Astrocyte (in vitro differentiated cells and primary cell): Measurements from ENCODE around the gene MMS19. TPM values are rescaled to one million over a fixed set of nuclear protein-coding genes. Genes with fewer than 3 reads are reported as not detected.

Source experiments
- DNase-seq: peaks from one replicate; pipeline ENCODE4 v3.0.0-alpha.2; 2010; ENCODE audit warnings: low read depth
- FAIRE-seq: peaks from 2 replicates; lab custom pipeline; 2011; peaks lifted over from hg19 to GRCh38; lab: Jason Lieb, UNC
- H2AFZ ChIP-seq: 2 replicates; pipeline ENCODE4 v1.6.0; 2012; ENCODE audit warnings: low read depth, low read length, inconsistent platforms
- H3K27ac ChIP-seq: 2 replicates; pipeline ENCODE4 v1.5.1; 2011; ENCODE audit warnings: low read depth, low read length, inconsistent platforms
- H3K27me3 ChIP-seq: 2 replicates; pipeline ENCODE4 v1.6.0; 2011; ENCODE audit warnings: low read length, inconsistent platforms; ENCODE audit not compliant: insufficient read depth
- H3K36me3 ChIP-seq: 2 replicates; pipeline ENCODE4 v1.5.1; 2011; ENCODE audit warnings: low read length, inconsistent platforms; ENCODE audit not compliant: insufficient read depth
- H3K4me1 ChIP-seq: 2 replicates; pipeline ENCODE4 v1.5.1; 2011; ENCODE audit warnings: low read length, inconsistent platforms; ENCODE audit not compliant: insufficient read depth
- H3K4me2 ChIP-seq: 2 replicates; pipeline ENCODE4 v1.6.0; 2012; ENCODE audit warnings: low read length, inconsistent platforms
- H3K4me3 ChIP-seq: 2 replicates; pipeline ENCODE4 v1.5.1; 2011; ENCODE audit warnings: low read depth, mild to moderate bottlenecking, low read length, inconsistent platforms; ENCODE audit not compliant: insufficient read depth
- H3K79me2 ChIP-seq: 2 replicates; pipeline ENCODE4 v1.6.0; 2012; ENCODE audit warnings: mild to moderate bottlenecking, low read length, inconsistent platforms; ENCODE audit not compliant: insufficient read depth
- H3K9ac ChIP-seq: 2 replicates; pipeline ENCODE4 v1.6.0; 2012; ENCODE audit warnings: mild to moderate bottlenecking, low read length, inconsistent platforms
- H3K9me3 ChIP-seq: 2 replicates; pipeline ENCODE4 v1.5.1; 2012; ENCODE audit warnings: low read depth, mild to moderate bottlenecking, low read length, inconsistent platforms; ENCODE audit not compliant: insufficient read depth
- H4K20me1 ChIP-seq: 2 replicates; pipeline ENCODE4 v1.6.0; 2012; ENCODE audit warnings: low read length, inconsistent platforms; ENCODE audit not compliant: insufficient read depth
- H3K27ac Mint-ChIP-seq: one replicate; pipeline ENCODE4 v1.8.0; 2021; ENCODE audit warnings: mild to moderate bottlenecking, mixed read lengths; ENCODE audit not compliant: unreplicated experiment
- H3K27me3 Mint-ChIP-seq: one replicate; pipeline ENCODE4 v1.8.0; 2021; ENCODE audit warnings: low read depth, mixed read lengths; ENCODE audit not compliant: unreplicated experiment
- H3K36me3 Mint-ChIP-seq: one replicate; pipeline ENCODE4 v1.8.0; 2021; ENCODE audit warnings: low read depth, mixed read lengths; ENCODE audit not compliant: unreplicated experiment
- H3K4me1 Mint-ChIP-seq: one replicate; pipeline ENCODE4 v1.8.0; 2021; ENCODE audit warnings: low read depth, mixed read lengths; ENCODE audit not compliant: unreplicated experiment
- H3K4me3 Mint-ChIP-seq: one replicate; pipeline ENCODE4 v1.8.0; 2021; ENCODE audit warnings: mild to moderate bottlenecking, moderate library complexity, mixed read lengths; ENCODE audit not compliant: unreplicated experiment
- H3K9me3 Mint-ChIP-seq: one replicate; pipeline ENCODE4 v1.8.0; 2021; ENCODE audit warnings: mild to moderate bottlenecking, mixed read lengths; ENCODE audit not compliant: unreplicated experiment
- EZH2 ChIP-seq: IDR thresholded peaks from 2 replicates; pipeline ENCODE4 v1.6.1; 2012; ENCODE audit warnings: mild to moderate bottlenecking, low read length, inconsistent platforms; ENCODE audit not compliant: insufficient read depth
- total RNA-seq: library from RNA; stranded (reverse); gene quantifications from 2 replicates; pipeline ENCODE4 v1.2.1, GENCODE V29; 2021
- TF ChIP-seq, protein P1 (sequence below): IDR thresholded peaks from 2 replicates; pipeline ENCODE4 v1.5.1; 2011; ENCODE audit warnings: low read depth, mild to moderate bottlenecking, inconsistent platforms, low read length, moderate library complexity; ENCODE audit not compliant: insufficient read depth

Gene MMS19
- total RNA-seq, 1 donor from 2014 or later = 84.4 TPM

DNA sequence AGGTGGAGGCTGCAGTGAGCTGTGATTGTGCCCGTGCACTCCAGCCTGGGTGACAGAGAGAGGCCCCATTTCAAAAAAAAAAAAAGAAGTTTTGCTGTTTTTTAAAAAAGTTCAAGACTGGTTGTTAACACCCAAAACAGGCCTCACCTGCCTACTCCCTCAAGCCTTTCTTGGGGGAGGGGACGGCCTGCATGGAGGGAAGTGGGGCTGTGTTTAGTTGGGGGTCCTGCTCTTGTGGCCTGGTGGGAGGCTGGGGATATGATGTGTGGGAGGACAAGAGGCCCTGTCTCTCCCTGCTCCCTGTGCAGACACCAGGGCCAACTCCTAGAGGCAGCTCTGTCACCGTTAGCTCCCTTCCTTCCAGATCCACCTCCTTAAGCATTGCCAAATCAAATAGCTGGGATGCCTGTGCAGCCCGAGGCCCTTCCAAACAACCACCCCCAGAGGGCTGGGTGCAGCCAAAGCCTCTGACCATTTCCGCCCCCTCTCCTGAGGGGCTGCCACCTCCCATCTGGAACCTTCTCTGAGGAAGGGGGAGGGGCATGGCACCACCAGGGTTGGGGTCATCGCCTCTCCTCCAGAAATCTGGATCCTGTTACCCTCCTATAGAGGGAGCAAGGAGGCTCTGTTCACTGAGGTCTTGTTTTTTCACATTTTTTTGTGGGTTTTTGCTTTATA, 41.4 kb upstream of the MMS19 start:
- no peaks in the 10 kb centered on the region for H3K36me3 ChIP-seq
- Mint-ChIP-seq H3K4me3 (peak overlapping the region; percentile 67), H3K27ac (peak overlapping the region; percentile 97), H3K27me3 (no peaks in the 10 kb centered on the region), H3K36me3 (no peaks in the 10 kb centered on the region), H3K4me1 (peaks cover 62% of the 10 kb centered on the region), H3K9me3 (peaks cover 1% of the 10 kb centered on the region)
- TF ChIP-seq, protein P1, sequence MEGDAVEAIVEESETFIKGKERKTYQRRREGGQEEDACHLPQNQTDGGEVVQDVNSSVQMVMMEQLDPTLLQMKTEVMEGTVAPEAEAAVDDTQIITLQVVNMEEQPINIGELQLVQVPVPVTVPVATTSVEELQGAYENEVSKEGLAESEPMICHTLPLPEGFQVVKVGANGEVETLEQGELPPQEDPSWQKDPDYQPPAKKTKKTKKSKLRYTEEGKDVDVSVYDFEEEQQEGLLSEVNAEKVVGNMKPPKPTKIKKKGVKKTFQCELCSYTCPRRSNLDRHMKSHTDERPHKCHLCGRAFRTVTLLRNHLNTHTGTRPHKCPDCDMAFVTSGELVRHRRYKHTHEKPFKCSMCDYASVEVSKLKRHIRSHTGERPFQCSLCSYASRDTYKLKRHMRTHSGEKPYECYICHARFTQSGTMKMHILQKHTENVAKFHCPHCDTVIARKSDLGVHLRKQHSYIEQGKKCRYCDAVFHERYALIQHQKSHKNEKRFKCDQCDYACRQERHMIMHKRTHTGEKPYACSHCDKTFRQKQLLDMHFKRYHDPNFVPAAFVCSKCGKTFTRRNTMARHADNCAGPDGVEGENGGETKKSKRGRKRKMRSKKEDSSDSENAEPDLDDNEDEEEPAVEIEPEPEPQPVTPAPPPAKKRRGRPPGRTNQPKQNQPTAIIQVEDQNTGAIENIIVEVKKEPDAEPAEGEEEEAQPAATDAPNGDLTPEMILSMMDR = peak; percentile 18
- TF ChIP-seq EZH2 = no peak
- peak overlapping the region; percentile 99 for H3K27ac ChIP-seq
- H3K4me3 ChIP-seq = no peak overlapping the region
- H3K4me2 ChIP-seq = peak overlapping the region; percentile 54
- H3K9ac ChIP-seq = peak overlapping the region; percentile 65
- peaks cover 41% of the 10 kb centered on the region for H3K79me2 ChIP-seq
- no peaks in the 10 kb centered on the region for H4K20me1 ChIP-seq
- no peak overlapping the region for H2AFZ ChIP-seq
- H3K4me1 ChIP-seq = peaks cover 59% of the 10 kb centered on the region
- peak; percentile 85 for DNase-seq
- no peak for FAIRE-seq
- H3K27me3 ChIP-seq = no peaks in the 10 kb centered on the region
- H3K9me3 ChIP-seq = no peaks in the 10 kb centered on the region

DNA sequence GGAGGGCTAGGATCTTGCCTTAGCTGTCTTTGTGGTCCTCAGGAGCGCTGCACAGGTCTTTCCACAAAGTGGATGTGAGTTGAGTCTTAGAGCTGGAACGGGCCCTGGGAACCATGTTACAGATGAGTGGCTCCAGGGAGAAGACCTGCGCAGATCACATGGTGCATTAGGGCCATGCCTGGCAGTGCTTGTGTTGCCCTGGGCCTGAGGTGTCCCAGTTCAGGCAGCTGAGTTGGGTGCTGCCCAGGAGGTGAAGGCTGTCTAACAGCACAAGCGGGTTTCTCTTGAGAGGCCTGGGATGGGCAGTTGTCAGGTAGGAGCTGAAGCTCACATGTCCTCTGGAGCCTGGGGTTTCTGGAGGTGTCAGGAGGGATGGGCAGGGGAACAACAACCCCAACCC, 40.6 kb upstream of the MMS19 start:
- TF ChIP-seq, protein P1 = no peak
- TF ChIP-seq EZH2 = no peak
- Histone ChIP-seq H3K4me3 (no peak overlapping the region), H4K20me1 (no peaks in the 10 kb centered on the region), H3K27ac (peak overlapping the region; percentile 99), H3K9me3 (no peaks in the 10 kb centered on the region), H3K9ac (peak overlapping the region; percentile 65), H2AFZ (no peak overlapping the region), H3K4me2 (peak overlapping the region; percentile 14), H3K36me3 (no peaks in the 10 kb centered on the region), H3K79me2 (peaks cover 40% of the 10 kb centered on the region), H3K4me1 (peaks cover 57% of the 10 kb centered on the region), H3K27me3 (no peaks in the 10 kb centered on the region)
- Mint-ChIP-seq H3K36me3 (no peaks in the 10 kb centered on the region), H3K4me3 (peak overlapping the region; percentile 43), H3K4me1 (peaks cover 66% of the 10 kb centered on the region), H3K27me3 (no peaks in the 10 kb centered on the region), H3K9me3 (peaks cover 1% of the 10 kb centered on the region), H3K27ac (peak overlapping the region; percentile 98)
- FAIRE-seq (no peak), DNase-seq (no peak)

DNA sequence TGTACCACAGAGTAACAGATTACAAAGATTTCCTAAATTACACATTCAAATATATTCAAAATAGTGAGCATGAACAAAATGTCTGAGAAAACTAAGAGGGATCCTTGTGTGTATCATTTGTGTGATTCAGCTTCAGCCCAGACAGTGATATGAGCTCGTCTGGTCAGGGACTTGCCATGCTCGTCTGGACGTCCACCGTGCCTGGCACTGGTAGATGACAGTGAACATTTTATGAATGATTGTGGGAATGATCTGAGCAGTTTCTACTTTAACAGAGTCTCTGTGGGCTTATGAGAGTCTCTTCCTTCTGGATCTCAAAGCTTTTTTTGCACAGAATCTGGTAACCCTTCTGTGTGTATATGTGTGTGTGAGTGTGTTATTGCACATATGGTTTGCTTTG, 40.2 kb upstream of the MMS19 start:
- peaks cover 41% of the 10 kb centered on the region for H3K79me2 ChIP-seq
- no peaks in the 10 kb centered on the region for H3K9me3 ChIP-seq
- no peak overlapping the region for H2AFZ ChIP-seq
- Mint-ChIP-seq H3K27ac (peak overlapping the region; percentile 98), H3K27me3 (no peaks in the 10 kb centered on the region), H3K4me3 (peak overlapping the region; percentile 43), H3K4me1 (peaks cover 64% of the 10 kb centered on the region), H3K36me3 (no peaks in the 10 kb centered on the region), H3K9me3 (peaks cover 1% of the 10 kb centered on the region)
- no peak overlapping the region for H3K4me3 ChIP-seq
- peak overlapping the region; percentile 99 for H3K27ac ChIP-seq
- peak; percentile 65 for FAIRE-seq
- no peak for TF ChIP-seq EZH2
- TF ChIP-seq, protein P1 = no peak
- peak; percentile 67 for DNase-seq
- no peaks in the 10 kb centered on the region for H3K27me3 ChIP-seq
- no peaks in the 10 kb centered on the region for H4K20me1 ChIP-seq
- no peaks in the 10 kb centered on the region for H3K36me3 ChIP-seq
- peaks cover 57% of the 10 kb centered on the region for H3K4me1 ChIP-seq
- peak overlapping the region; percentile 14 for H3K4me2 ChIP-seq
- H3K9ac ChIP-seq = peak overlapping the region; percentile 65
